GM18951 (cell line): Measurements from ENCODE around the gene CDKN2AIP.

Source experiments
- POLR2A ChIP-seq: IDR thresholded peaks from 4 replicates; pipeline ENCODE4 v1.6.1; 2011; ENCODE audit warnings: mild to moderate bottlenecking; ENCODE audit not compliant: insufficient read length, insufficient read depth; ENCODE audit errors: extremely low read depth
- in situ Hi-C: fragments of 300-500 bp; cut with MboI; formaldehyde crosslinking; loops from one replicate; pipeline ENCODE4 v1.12.0; 2022; ENCODE audit warnings: low sequenced_read_pairs, mixed read lengths, inconsistent platforms; ENCODE audit not compliant: unreplicated experiment

The CDKN2AIP gene

DNA sequence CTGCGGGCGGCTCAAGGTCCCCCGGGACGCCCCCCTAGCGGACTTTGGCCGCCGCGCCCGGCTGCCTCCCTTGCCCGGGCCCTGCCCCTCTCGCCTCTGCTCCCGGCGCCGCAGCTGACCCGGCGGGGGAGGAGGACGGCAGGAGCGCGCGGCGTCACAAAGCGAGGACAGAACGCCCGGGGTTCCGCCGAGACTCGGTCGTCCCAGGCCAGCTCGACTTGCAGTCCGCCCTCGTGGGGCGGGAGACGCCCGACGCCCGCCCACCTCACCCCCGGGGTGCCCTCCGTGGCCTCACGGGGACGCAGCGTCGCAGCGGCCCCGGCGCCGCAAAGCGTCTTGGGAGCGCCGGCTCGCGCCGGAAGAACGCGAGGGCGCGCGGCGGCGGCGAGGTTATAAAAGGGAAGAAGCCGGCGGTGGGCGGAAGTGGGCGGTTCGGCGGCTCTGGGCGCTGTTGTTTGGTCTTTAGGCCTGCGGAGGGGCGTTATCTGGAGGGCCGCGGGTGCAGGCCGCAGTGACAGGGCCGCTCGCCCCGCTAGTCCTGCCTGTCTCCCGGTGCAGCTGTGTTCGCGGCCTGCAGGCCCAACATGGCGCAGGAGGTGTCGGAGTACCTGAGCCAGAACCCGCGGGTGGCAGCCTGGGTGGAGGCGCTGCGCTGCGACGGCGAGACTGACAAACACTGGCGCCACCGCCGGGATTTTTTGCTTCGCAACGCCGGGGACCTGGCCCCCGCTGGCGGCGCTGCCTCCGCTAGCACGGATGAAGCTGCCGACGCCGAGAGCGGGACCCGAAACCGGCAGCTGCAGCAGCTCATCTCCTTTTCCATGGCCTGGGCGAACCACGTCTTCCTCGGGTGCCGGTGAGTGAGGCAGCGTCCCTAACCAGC, at the start of gene CDKN2AIP:
CDKN2AIP (plus strand) TSS at position 423 of the 883 bp plus-strand sequence; CDS start at position 585, 162 bp downstream.
- TF ChIP-seq POLR2A, result peak; percentile 89
- in situ Hi-C loops, result no loop called here

GRCh38 chr4:183395395-183395794, 49.0 kb upstream of the CDKN2AIP start:
- no peak for TF ChIP-seq POLR2A
- in situ Hi-C loops, result no loop called here

DNA sequence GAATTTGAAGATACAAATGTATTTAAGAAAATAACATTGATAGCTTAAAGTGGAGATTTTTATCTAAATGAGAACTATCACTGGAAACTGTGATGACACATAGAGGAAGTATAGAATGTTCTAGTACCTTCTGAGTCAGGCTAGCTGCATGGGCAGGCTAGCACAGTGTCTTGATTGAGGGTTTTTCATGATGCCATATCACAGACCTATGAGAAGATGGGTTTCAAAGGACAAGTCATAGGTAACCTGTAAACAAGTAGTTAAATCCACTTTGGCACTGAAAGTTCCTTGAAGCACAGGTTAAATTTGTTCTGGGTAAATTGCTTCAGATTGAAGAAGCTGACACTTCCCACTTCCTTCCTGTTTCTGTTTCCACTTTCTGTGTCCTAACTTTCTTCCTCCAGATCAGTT, 48.2 kb upstream of the CDKN2AIP start:
- in situ Hi-C loops, result no loop called here
- TF ChIP-seq POLR2A, result no peak

GRCh38 chr4:183397741-183398297, 46.6 kb upstream of the CDKN2AIP start:
- in situ Hi-C loops, result no loop called here
- no peak for TF ChIP-seq POLR2A

- TF ChIP-seq POLR2A, result peak; percentile 36
- in situ Hi-C loops, result no loop called here
Observed at GRCh38 chr4:183398298-183399125, 45.9 kb upstream of the CDKN2AIP start.

- in situ Hi-C loops, result no loop called here
- no peak for TF ChIP-seq POLR2A
Observed at GRCh38 chr4:183399126-183399522, 45.3 kb upstream of the CDKN2AIP start.

GRCh38 chr4:183399616-183400015, 44.8 kb upstream of the CDKN2AIP start:
- in situ Hi-C loops, result no loop called here
- TF ChIP-seq POLR2A, result no peak

DNA sequence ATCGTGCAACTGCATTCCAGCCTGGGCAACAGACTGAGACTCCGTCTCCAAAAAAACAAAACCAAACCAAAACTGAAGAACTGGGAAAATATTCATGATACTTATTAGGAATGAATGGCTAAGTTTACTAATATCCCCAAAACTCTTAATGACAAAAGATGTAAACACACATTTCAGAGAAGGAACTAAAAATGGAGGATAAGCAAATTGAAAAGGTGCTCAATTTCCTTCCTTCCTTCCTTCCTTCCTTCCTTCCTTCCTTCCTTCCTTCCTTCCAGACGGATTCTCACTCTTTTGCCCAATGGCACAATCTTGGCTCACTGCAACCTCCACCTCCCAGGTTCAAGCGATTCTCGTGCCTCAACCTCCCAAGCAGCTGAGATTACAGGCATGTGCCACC, 44.4 kb upstream of the CDKN2AIP start:
- in situ Hi-C loops, result no loop called here

GRCh38 chr4:183401473-183401872, 43.0 kb upstream of the CDKN2AIP start:
- TF ChIP-seq POLR2A, result no peak
- in situ Hi-C loops, result no loop called here

More for the DNA sequence above, 44.4 kb upstream of the CDKN2AIP start:
- no peak for TF ChIP-seq POLR2A

DNA sequence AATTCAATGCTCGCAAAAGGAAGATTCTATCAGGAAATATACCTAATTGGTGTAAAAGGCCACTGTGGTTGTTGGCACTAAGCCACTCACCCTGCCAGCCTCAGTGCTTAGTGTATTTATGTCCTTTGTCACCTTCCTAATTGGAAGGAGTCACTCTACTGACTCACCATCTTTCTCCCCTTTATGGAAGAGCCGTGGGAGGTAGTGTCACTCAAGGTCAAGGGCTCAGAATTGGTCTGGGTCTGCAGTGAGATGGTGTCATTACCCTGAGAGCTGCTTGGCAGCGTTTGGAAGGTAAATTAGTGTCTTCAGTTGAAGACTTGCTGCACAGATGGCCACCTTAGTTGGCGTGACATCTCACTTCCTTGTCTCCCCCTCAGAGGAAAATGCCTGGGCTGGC, 41.7 kb upstream of the CDKN2AIP start:
- TF ChIP-seq POLR2A, result no peak
- in situ Hi-C loops, result no loop called here

- TF ChIP-seq POLR2A, result no peak
- in situ Hi-C loops, result no loop called here
Observed at GRCh38 chr4:183403486-183403885, 41.0 kb upstream of the CDKN2AIP start.

- TF ChIP-seq POLR2A, result no peak
- in situ Hi-C loops, result no loop called here
Observed at GRCh38 chr4:183403961-183404360, 40.5 kb upstream of the CDKN2AIP start.

GRCh38 chr4:183405303-183405702, 39.1 kb upstream of the CDKN2AIP start:
- in situ Hi-C loops, result no loop called here

DNA sequence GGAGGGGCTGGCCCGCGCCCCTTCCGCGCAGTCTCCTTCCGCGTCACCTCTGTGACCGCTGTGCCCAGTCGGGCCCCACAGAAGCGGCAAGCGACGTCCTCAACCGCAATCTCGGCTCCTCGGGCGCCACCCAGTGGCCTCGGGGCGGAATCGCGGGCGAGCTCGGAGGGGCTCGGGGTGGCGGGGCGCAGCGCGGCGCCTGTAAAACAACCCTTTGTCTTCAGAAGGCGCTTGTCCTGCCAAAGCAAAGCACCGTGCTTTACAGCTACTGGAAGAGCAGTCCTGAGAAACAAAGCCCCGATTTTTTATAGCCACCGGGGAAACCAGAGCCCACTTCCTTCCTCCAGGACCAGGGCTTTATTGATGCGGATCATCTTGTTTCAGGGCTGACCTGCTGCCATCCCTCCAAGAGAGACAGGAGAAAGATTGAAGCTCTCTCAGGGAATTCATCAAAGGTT, 37.3 kb upstream of the CDKN2AIP start:
- in situ Hi-C loops, result no loop called here
- no peak for TF ChIP-seq POLR2A

More at GRCh38 chr4:183405303-183405702, 39.1 kb upstream of the CDKN2AIP start:
- TF ChIP-seq POLR2A, result no peak
